OCI-LY3 (cell line): ENCODE results near the gene KRT14.

Source experiments
- H2AFZ ChIP-seq: fragments of 200-600, 300-600 bp; shearing (Covaris generic); 2 replicates; pipeline ENCODE4 v1.6.0; 2014; ENCODE audit warnings: antibody characterized with exemption, low read depth, low read length
- H3K27ac ChIP-seq: fragments of 200-600, 300-600 bp; sonication (generic); 2 replicates; pipeline ENCODE4 v1.5.1; 2014; ENCODE audit warnings: mild to moderate bottlenecking, low read length, moderate library complexity, mixed read lengths
- H3K27me3 ChIP-seq: fragments of 200-600, 300-600 bp; sonication (generic); 2 replicates; pipeline ENCODE4 v1.6.1; 2014; ENCODE audit warnings: low read depth, low read length, mixed read lengths
- H3K36me3 ChIP-seq: fragments of 200-600, 300-600 bp; sonication (generic); replicated peaks from 2 replicates; pipeline ENCODE3; 2014; ENCODE audit warnings: low read depth, low read length, mixed read lengths
- H3K4me1 ChIP-seq: fragments of 300-600, 200-600 bp; sonication (generic); 2 replicates; pipeline ENCODE4 v1.6.1; 2014; ENCODE audit warnings: low read length, mixed read lengths
- H3K4me2 ChIP-seq: fragments of 200-600, 300-600 bp; sonication (generic); 2 replicates; pipeline ENCODE4 v1.6.1; 2014; ENCODE audit warnings: low read length, mixed read lengths
- H3K4me3 ChIP-seq: fragments of 300-600, 200-600 bp; sonication (generic); 2 replicates; pipeline ENCODE4 v1.5.1; 2014; ENCODE audit warnings: antibody characterized with exemption, mild to moderate bottlenecking, low read length, moderate library complexity
- H3K79me2 ChIP-seq: fragments of 300-600, 200-600 bp; shearing (Covaris generic); 2 replicates; pipeline ENCODE4 v1.6.1; 2014; ENCODE audit warnings: mild to moderate bottlenecking, low read length, mixed read lengths
- H3K9ac ChIP-seq: fragments of 300-600, 200-600 bp; shearing (Covaris generic); 2 replicates; pipeline ENCODE4 v1.6.0; 2014; ENCODE audit warnings: mild to moderate bottlenecking, low read length, moderate library complexity
- H3K9me3 ChIP-seq: fragments of 200-600, 300-600 bp; shearing (Covaris generic); 2 replicates; pipeline ENCODE4 v1.6.1; 2014; ENCODE audit warnings: low read length, mixed read lengths; ENCODE audit not compliant: insufficient read depth
- H4K20me1 ChIP-seq: fragments of 200-600, 300-600 bp; sonication (generic); 2 replicates; pipeline ENCODE4 v1.6.1; 2016; ENCODE audit warnings: low read length, mixed read lengths; ENCODE audit not compliant: insufficient read depth
- EZH2phosphoT487 ChIP-seq: fragments of 200-600 bp; shearing (Covaris generic); IDR thresholded peaks from 2 replicates; pipeline ENCODE4 v1.6.1; 2018; ENCODE audit warnings: antibody characterized with exemption, mixed run types, low read depth
- TF ChIP-seq, protein P1 (sequence below): fragments of 200-600, 300-600 bp; sonication (generic); IDR thresholded peaks from 2 replicates; pipeline ENCODE4 v1.5.1; 2014; ENCODE audit warnings: antibody characterized with exemption, low read length, low read depth

The KRT14 gene

DNA sequence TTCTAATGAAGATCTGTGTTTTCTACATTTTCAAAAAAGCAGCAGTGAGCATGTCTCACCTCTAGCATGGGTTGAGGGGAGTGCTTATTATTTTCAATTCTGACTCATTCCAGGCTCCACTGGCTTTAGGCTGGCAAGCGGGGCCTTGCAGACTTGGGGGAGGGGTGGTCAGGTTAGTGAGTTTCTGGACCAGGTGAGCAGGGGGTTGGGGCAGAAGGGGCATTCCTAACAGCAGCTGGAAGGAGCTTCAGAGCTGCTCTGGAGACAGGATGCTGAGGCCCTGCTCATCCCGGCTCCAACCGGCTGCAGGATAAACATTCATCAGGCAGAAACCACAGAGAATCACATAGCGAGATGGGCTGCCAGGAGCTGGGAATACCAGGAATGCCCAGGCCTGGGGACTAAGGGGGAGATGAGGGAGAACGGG is 48.1 kb downstream of the KRT14 start:
- Histone ChIP-seq H3K79me2 (no peaks in the 10 kb centered on the region), H2AFZ (no peak overlapping the region), H3K27ac (no peak overlapping the region), H3K4me3 (no peak overlapping the region), H3K27me3 (no peaks in the 10 kb centered on the region), H3K9ac (no peak overlapping the region), H3K4me1 (peaks cover 8% of the 10 kb centered on the region; the same call in 1 of the 2 replicates), H3K9me3 (no peaks in the 10 kb centered on the region), H4K20me1 (no peaks in the 10 kb centered on the region), H3K36me3 (no peaks in the 10 kb centered on the region), H3K4me2 (no peak overlapping the region)
- TF ChIP-seq EZH2phosphoT487, result no peak
- TF ChIP-seq, protein P1, sequence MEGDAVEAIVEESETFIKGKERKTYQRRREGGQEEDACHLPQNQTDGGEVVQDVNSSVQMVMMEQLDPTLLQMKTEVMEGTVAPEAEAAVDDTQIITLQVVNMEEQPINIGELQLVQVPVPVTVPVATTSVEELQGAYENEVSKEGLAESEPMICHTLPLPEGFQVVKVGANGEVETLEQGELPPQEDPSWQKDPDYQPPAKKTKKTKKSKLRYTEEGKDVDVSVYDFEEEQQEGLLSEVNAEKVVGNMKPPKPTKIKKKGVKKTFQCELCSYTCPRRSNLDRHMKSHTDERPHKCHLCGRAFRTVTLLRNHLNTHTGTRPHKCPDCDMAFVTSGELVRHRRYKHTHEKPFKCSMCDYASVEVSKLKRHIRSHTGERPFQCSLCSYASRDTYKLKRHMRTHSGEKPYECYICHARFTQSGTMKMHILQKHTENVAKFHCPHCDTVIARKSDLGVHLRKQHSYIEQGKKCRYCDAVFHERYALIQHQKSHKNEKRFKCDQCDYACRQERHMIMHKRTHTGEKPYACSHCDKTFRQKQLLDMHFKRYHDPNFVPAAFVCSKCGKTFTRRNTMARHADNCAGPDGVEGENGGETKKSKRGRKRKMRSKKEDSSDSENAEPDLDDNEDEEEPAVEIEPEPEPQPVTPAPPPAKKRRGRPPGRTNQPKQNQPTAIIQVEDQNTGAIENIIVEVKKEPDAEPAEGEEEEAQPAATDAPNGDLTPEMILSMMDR, result no peak

DNA sequence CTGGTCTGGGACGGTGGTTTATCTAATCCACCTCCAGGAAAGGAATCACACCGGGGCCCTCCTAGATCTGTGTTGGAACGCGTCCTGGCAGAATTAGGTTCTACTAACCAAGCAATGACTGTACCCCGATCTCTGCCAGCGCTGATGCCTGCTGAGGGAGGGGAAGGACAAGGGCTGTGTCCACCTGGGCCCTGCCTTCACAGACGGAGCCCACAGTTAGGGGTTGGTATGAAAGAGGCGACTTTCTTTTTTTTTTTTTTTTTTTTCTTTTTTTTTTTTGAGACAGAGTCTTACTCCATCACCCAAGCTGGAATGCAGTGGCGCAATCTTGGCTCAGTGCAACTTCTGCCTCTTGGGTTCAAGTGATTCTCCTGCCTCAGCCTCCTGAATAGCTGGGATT is 48.7 kb downstream of the KRT14 start:
- H3K9me3 ChIP-seq, result no peaks in the 10 kb centered on the region
- H2AFZ ChIP-seq, result no peak overlapping the region
- H3K36me3 ChIP-seq, result no peaks in the 10 kb centered on the region
- no peak overlapping the region for H3K4me2 ChIP-seq
- no peak overlapping the region for H3K9ac ChIP-seq
- TF ChIP-seq EZH2phosphoT487, result no peak
- TF ChIP-seq, protein P1, result no peak
- H3K4me3 ChIP-seq, result no peak overlapping the region
- no peak overlapping the region for H3K27ac ChIP-seq
- peaks cover 8% of the 10 kb centered on the region; the same call in 1 of the 2 replicates for H3K4me1 ChIP-seq
- no peaks in the 10 kb centered on the region for H4K20me1 ChIP-seq
- no peaks in the 10 kb centered on the region for H3K79me2 ChIP-seq
- H3K27me3 ChIP-seq, result no peaks in the 10 kb centered on the region

DNA sequence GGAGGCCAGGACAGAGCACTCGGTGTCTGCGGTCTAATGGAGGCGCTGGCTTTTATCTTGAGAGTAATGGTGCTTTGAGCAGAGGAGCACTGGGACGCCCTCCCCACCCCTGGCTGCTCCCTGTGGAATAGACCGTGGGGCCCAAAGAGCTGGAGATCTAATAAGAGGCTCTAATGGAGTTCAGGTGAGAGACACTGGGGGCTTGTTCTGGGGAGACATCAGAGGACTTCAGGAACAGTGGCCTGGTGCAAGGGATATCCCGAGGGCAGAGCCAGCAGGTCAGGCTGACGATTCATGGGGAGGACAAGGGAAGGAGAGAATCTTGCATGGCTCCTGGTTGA is 49.1 kb downstream of the KRT14 start:
- Histone ChIP-seq H3K4me2 (no peak overlapping the region), H3K9me3 (no peaks in the 10 kb centered on the region), H3K9ac (no peak overlapping the region), H3K79me2 (no peaks in the 10 kb centered on the region), H3K4me3 (no peak overlapping the region), H4K20me1 (no peaks in the 10 kb centered on the region), H3K36me3 (no peaks in the 10 kb centered on the region), H3K27me3 (0 out of 2 replicates have a peak, but pooled peaks cover under 1% of the 10 kb centered on the region), H3K27ac (no peak overlapping the region), H2AFZ (no peak overlapping the region), H3K4me1 (peaks cover 8% of the 10 kb centered on the region; the same call in 1 of the 2 replicates)
- TF ChIP-seq, protein P1, result no peak
- no peak for TF ChIP-seq EZH2phosphoT487

DNA sequence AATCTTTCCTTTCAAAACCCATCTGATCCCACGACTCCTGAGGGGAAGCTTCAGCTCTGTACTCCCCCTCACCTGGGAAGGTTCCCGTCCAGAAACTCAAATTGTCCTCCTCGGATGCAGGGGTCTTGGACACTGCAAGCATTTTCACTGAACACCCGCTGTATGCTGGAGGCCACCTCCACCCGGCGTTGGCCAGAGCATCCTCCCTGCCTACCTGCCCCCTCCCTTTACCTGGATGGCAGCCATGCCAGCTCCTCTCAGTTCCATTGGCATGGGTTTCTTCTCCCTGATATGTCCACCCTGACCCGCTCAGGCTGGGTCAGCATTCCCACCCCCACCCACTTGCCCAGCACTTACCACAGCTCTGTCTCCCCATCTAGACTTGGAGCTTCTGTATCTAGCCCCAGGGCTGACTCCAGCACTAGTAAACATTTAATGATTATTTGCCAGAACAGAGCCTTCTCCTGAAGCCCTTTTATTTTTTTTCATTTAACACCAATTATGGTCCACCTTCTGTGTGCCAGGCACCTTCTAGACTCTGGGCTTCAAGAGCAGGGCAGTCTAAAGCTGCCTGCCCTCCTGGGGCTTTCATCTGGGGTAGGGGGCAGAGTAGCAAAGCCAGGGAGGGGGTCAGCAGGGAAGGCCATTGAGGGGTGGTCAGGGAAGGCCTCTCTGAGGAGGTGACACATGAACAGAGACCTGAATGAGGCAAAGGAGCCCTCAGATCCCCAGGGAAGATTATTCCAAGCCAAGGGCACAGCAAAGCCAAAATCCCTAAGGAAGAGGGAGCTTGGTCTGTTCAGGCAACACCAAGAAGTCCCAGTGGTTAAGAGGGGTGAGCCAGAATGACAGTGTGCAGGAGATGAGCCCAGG is 49.7 kb downstream of the KRT14 start:
- H3K27me3 ChIP-seq, result peaks cover 6% of the 10 kb centered on the region; the same call in 1 of the 2 replicates
- no peaks in the 10 kb centered on the region for H4K20me1 ChIP-seq
- no peak for TF ChIP-seq EZH2phosphoT487
- H3K4me3 ChIP-seq, result no peak overlapping the region
- H3K9me3 ChIP-seq, result no peaks in the 10 kb centered on the region
- no peaks in the 10 kb centered on the region for H3K79me2 ChIP-seq
- H3K9ac ChIP-seq, result no peak overlapping the region
- no peak overlapping the region for H3K27ac ChIP-seq
- no peak overlapping the region for H3K4me2 ChIP-seq
- H2AFZ ChIP-seq, result no peak overlapping the region
- peaks cover 8% of the 10 kb centered on the region; the same call in 1 of the 2 replicates for H3K4me1 ChIP-seq
- no peaks in the 10 kb centered on the region for H3K36me3 ChIP-seq
